Measurements from ENCODE around the gene PRTFDC1. TPM values are rescaled to one million over a fixed set of nuclear protein-coding genes. Genes with fewer than 3 reads are reported as not detected.

The PRTFDC1 gene
- total and polyA plus RNA-seq, 2 of the 8 experiments (the other 6 are each of a cell fraction or from before 2014, with no cell fraction given) = 5.9 to 6.6 TPM

DNA sequence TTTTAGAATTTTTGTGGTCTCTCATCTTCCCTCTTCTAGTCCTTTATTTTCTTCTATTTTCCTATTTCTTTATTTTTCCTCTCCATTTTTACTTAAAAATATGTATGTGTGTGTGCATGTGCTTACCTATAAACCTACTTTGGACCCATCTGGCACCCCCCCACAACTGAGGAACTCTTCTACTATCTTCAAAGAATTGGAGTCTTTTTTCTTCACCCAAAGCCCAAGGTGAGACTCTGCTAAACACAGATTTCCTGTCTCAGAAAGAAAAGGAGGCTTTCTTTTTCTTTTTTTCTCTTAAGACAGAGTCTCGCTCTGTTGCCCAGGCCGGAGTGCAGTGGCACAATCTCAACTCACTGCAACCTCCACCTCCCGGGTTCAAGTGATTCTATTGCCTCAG is 24.2 kb downstream of the PRTFDC1 start:
- POLR2A ChIA-PET (ENCODE audit: partially characterized antibody) = interaction anchor here (1.3 kb wide), 1 partner anchor 24 kb away, joined by 3 read pairs; no protein-coding TSS in a partner anchor
- H2AFZ ChIP-seq (ENCODE audit: low read length) = no peak overlapping the region
- H2BK20ac ChIP-seq (ENCODE audit: low read length) = no peak overlapping the region
- no peak overlapping the region for H3K9ac ChIP-seq (replicated peaks in 1 of 4; ENCODE audit: extremely low read depth in 1 of 4, low read depth in 3 of 4, low read length in 3 of 4)
- H2AK5ac ChIP-seq (ENCODE audit: low read depth, low read length) = no peak overlapping the region
- no peaks in the 10 kb centered on the region for H3K4me1 ChIP-seq (replicated peaks in 1 of 4; ENCODE audit: control insufficient read depth in 3 of 4, insufficient read depth in 4 of 4, low read length in 3 of 4)
- H4K5ac ChIP-seq (ENCODE audit: insufficient read length, low read depth, low read length) = no peak overlapping the region
- no peak overlapping the region for H3K23ac ChIP-seq (ENCODE audit: insufficient read length)
- no peak overlapping the region for H3K14ac ChIP-seq (ENCODE audit: insufficient read length)
- no peaks in the 10 kb centered on the region for H3K9me3 ChIP-seq (ENCODE audit: insufficient read depth in 2 of 2, low read depth in 1 of 2, low read length in 1 of 2)
- H2BK120ac ChIP-seq (replicated peaks; ENCODE audit: low read depth, low read length) = no peak overlapping the region
- H3K23me2 ChIP-seq (ENCODE audit: low read depth, low read length) = no peaks in the 10 kb centered on the region; the same call in 1 of the 2 replicates
- no peaks in the 10 kb centered on the region for H3K79me1 ChIP-seq (ENCODE audit: low read depth, low read length)
- H3K4ac ChIP-seq (replicated peaks; ENCODE audit: insufficient read length, low read depth, low read length) = no peak overlapping the region
- CTCF ChIA-PET (ENCODE audit: partially characterized antibody) = interaction anchor here (1.6 kb wide), 2 partner anchors 17 to 32 kb away, joined by 3 to 6 read pairs; no protein-coding TSS in a partner anchor
- no peak overlapping the region for H2BK5ac ChIP-seq (ENCODE audit: low read depth, low read length)
- no peak overlapping the region for H2BK12ac ChIP-seq (ENCODE audit: low read depth, low read length)
- no peak overlapping the region for H3K56ac ChIP-seq (replicated peaks; ENCODE audit: insufficient read length, low read depth, low read length)
- WGBS, 2 experiments (ENCODE audit: extremely low coverage in 1 of 2, insufficient coverage in 1 of 2, insufficient read length in 1 of 2, insufficient replicate concordance in 2 of 2, low coverage in 1 of 2, low lambda C conversion rate in 2 of 2, missing lambda C conversion rate in 1 of 2) = 89% methylated on average over 3 of the region's 3 CpGs; no CpG with 5 or more reads in 1 of the 2 experiments
- TF ChIP-seq MAFK (IDR thresholded peaks at IDR 0.05; ENCODE audit: low read depth, low read length) = no peak
- no peak for TF ChIP-seq KDM1A (IDR thresholded peaks at IDR 0.05; ENCODE audit: borderline replicate concordance, low read length)
- no peak for TF ChIP-seq SRF (IDR thresholded peaks at IDR 0.05; ENCODE audit: low read depth, low read length)
- TF ChIP-seq ASH2L (IDR thresholded peaks at IDR 0.05; ENCODE audit: low read length) = no peak
- no peak for TF ChIP-seq HDAC2 (IDR thresholded peaks at IDR 0.05; ENCODE audit: borderline replicate concordance in 1 of 2, low read depth in 2 of 2, low read length in 2 of 2)
- TF ChIP-seq SP1 (IDR thresholded peaks at IDR 0.05; ENCODE audit: low read depth, low read length) = no peak
- TF ChIP-seq, protein P1, sequence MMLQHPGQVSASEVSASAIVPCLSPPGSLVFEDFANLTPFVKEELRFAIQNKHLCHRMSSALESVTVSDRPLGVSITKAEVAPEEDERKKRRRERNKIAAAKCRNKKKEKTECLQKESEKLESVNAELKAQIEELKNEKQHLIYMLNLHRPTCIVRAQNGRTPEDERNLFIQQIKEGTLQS (IDR thresholded peaks at IDR 0.05; ENCODE audit: insufficient read depth, low read depth, low read length) = no peak
- no peak for TF ChIP-seq EP300 (IDR thresholded peaks at IDR 0.05; ENCODE audit: borderline replicate concordance in 1 of 2, low read depth in 2 of 2, low read length in 2 of 2)
- TF ChIP-seq FOSL1 (IDR thresholded peaks at IDR 0.05; ENCODE audit: insufficient read depth, low read depth, low read length) = no peak
- no peak for TF ChIP-seq GABPA (IDR thresholded peaks at IDR 0.05; ENCODE audit: borderline replicate concordance, insufficient read depth, low read length)
- H4K20me1 ChIP-seq (replicated peaks in 1 of 2; ENCODE audit: control insufficient read depth in 1 of 2, insufficient read depth in 2 of 2, low read length in 2 of 2) = no peaks in the 10 kb centered on the region
- H4K91ac ChIP-seq (replicated peaks; ENCODE audit: insufficient read length, low read length) = no peak overlapping the region
- H3K27me3 ChIP-seq (replicated peaks in 1 of 4; ENCODE audit: control insufficient read depth in 3 of 4, extremely low read depth in 1 of 4, insufficient read depth in 3 of 4, low read length in 3 of 4) = no peaks in the 10 kb centered on the region
- H2BK15ac ChIP-seq (ENCODE audit: low read length) = no peak overlapping the region
- no peak overlapping the region for H3K27ac ChIP-seq (ENCODE audit: low read depth, low read length)
- DNase-seq (ENCODE audit: low read depth in 1 of 2, low spot score in 2 of 2) (no peak), FAIRE-seq (no peak)
- H3K36me3 ChIP-seq (ENCODE audit: control insufficient read depth in 2 of 4, insufficient read depth in 4 of 4, low read length in 3 of 4) = no peaks in the 10 kb centered on the region
- no peak overlapping the region for H3K4me2 ChIP-seq (ENCODE audit: insufficient read depth in 1 of 2, low read depth in 2 of 2, low read length in 2 of 2)
- no peak overlapping the region for H4K8ac ChIP-seq (ENCODE audit: extremely low read depth, insufficient read depth, low read length)
- H3K79me2 ChIP-seq (ENCODE audit: control insufficient read depth in 1 of 2, insufficient read depth in 2 of 2, low read length in 2 of 2) = no peaks in the 10 kb centered on the region
- H3K18ac ChIP-seq (ENCODE audit: extremely low read depth, low read length) = no peak overlapping the region
- H3K4me3 ChIP-seq (ENCODE audit: extremely low read depth in 1 of 4, insufficient read depth in 2 of 4, low read depth in 3 of 4, low read length in 4 of 4) = no peak overlapping the region

All from H1 (cell line).